BLaER1 treated with 17β-estradiol and CSF1 and Interleukin-3, amounts not matched to agents 10 nM and 100 nM (cell line): ENCODE results near the gene SNX27.
A peak's percentile ranks its signal among the peaks of the same experiment; 100 is the strongest.
"Not testable (repeated sequence)": the region's sequence is repeated elsewhere in the genome, so short reads cannot be mapped to it uniquely, and the experiment has no call there.

Experiments
- H3K27ac ChIP-seq, 11 experiments: shearing (Covaris generic); formaldehyde crosslinking; 2 replicates each; pipeline ENCODE4 v1.8.1; 2022
- H3K27me3 ChIP-seq, 11 experiments: shearing (Covaris generic); formaldehyde crosslinking; 2 replicates each; pipeline ENCODE4 v1.8.1; 2022
- H3K36me3 ChIP-seq, 11 experiments: shearing (Covaris generic); formaldehyde crosslinking; 2 replicates each; pipeline ENCODE4 v1.8.1; 2022
- H3K4me1 ChIP-seq, 10 experiments: shearing (Covaris generic); formaldehyde crosslinking; 2 replicates each; pipeline ENCODE4 v1.8.1; 2022
- H3K4me2 ChIP-seq, 11 experiments: shearing (Covaris generic); formaldehyde crosslinking; 2 replicates each; pipeline ENCODE4 v1.8.1; 2022
- H3K4me3 ChIP-seq, 10 experiments: shearing (Covaris generic); formaldehyde crosslinking; 2 replicates each; pipeline ENCODE4 v1.8.1; 2022
- H3K9ac ChIP-seq, 11 experiments: shearing (Covaris generic); formaldehyde crosslinking; 2 replicates each; pipeline ENCODE4 v1.8.1; 2022
- H3K9me3 ChIP-seq, 11 experiments: shearing (Covaris generic); formaldehyde crosslinking; replicated peaks in 1 of 11; 2 replicates each; pipeline ENCODE4 v1.8.1; 2022
- H4K20me1 ChIP-seq, 11 experiments: shearing (Covaris generic); formaldehyde crosslinking; 2 replicates each; pipeline ENCODE4 v1.8.1; 2022
- Cebpa-rat ChIP-seq, 11 experiments: shearing (Covaris generic); IDR thresholded peaks; 2 replicates each; pipeline ENCODE4 v1.8.1; 2022

The SNX27 gene

GRCh38 chr1:151638074-151638775, 26.4 kb downstream of the SNX27 start:
- no peaks in the 10 kb centered on the region for H3K27me3 ChIP-seq
- peaks cover 5 to 61% (median 19%) of the 10 kb centered on the region in 10 experiments; a peak in 18 of 20 replicates for H3K4me1 ChIP-seq
- no peak overlapping the region for H3K4me3 ChIP-seq
- peak overlapping the region in 3 of 11 experiments; percentile 5 to 26 (median 23); a peak in 4 of 22 replicates for H3K27ac ChIP-seq
- H3K36me3 ChIP-seq: peaks cover 19 to 39% (median 32%) of the 10 kb centered on the region in 11 experiments; a peak in 21 of 22 replicates
- peaks cover 0 to 70% (median 3%) of the 10 kb centered on the region in 11 experiments; a peak in 7 of 22 replicates for H4K20me1 ChIP-seq
- peaks cover 0 to 5% (median 0%) of the 10 kb centered on the region in 11 experiments; a peak in 1 of 22 replicates for H3K9me3 ChIP-seq
- TF ChIP-seq Cebpa-rat (IDR thresholded peaks at IDR 0.05): no peak
- H3K4me2 ChIP-seq: peak overlapping the region in 6 of 11 experiments; percentile 6 to 74 (median 54); a peak in 10 of 22 replicates
- H3K9ac ChIP-seq: no peak overlapping the region

GRCh38 chr1:151638812-151639211, 27.0 kb downstream of the SNX27 start:
- Histone ChIP-seq H3K27ac (0 out of 22 replicates have a peak overlapping the region, but pooled peaks of 1 of the 11 experiments have one; percentile 23), H3K9ac (no peak overlapping the region), H3K4me2 (peak overlapping the region in 3 of 11 experiments; percentile 0 to 74 (median 71); a peak in 4 of 22 replicates), H4K20me1 (peaks cover 0 to 64% (median 0%) of the 10 kb centered on the region in 11 experiments; a peak in 6 of 22 replicates), H3K9me3 (peaks cover 0 to 5% (median 0%) of the 10 kb centered on the region in 11 experiments; a peak in 1 of 22 replicates), H3K4me1 (peaks cover 5 to 61% (median 19%) of the 10 kb centered on the region in 10 experiments; a peak in 18 of 20 replicates), H3K36me3 (peaks cover 22 to 45% (median 33%) of the 10 kb centered on the region in 11 experiments; a peak in 21 of 22 replicates), H3K4me3 (no peak overlapping the region), H3K27me3 (no peaks in the 10 kb centered on the region)
- TF ChIP-seq Cebpa-rat (IDR thresholded peaks at IDR 0.05): no peak

GRCh38 chr1:151639466-151639865, 27.6 kb downstream of the SNX27 start:
- Histone ChIP-seq H3K4me3 (no peak overlapping the region), H3K36me3 (peaks cover 29 to 52% (median 37%) of the 10 kb centered on the region in 11 experiments; a peak in 21 of 22 replicates), H3K9me3 (peaks cover 0 to 6% (median under 1%) of the 10 kb centered on the region in 11 experiments; a peak in 1 of 22 replicates), H4K20me1 (peaks cover 0 to 58% (median 0%) of the 10 kb centered on the region in 11 experiments; a peak in 6 of 22 replicates), H3K4me1 (peaks cover 5 to 56% (median 19%) of the 10 kb centered on the region in 10 experiments; a peak in 18 of 20 replicates), H3K9ac (no peak overlapping the region), H3K27me3 (no peaks in the 10 kb centered on the region), H3K27ac (no peak overlapping the region), H3K4me2 (peak overlapping the region in 7 of 11 experiments; percentile 8 to 54 (median 25); a peak in 8 of 22 replicates)
- no peak for TF ChIP-seq Cebpa-rat (IDR thresholded peaks at IDR 0.05)

GRCh38 chr1:151641229-151641628, 29.4 kb downstream of the SNX27 start:
- peaks cover 5 to 38% (median 19%) of the 10 kb centered on the region in 10 experiments; a peak in 18 of 20 replicates for H3K4me1 ChIP-seq
- H3K27me3 ChIP-seq: no peaks in the 10 kb centered on the region
- peaks cover 0 to 51% (median 0%) of the 10 kb centered on the region in 11 experiments; a peak in 6 of 22 replicates for H4K20me1 ChIP-seq
- no peak overlapping the region for H3K9ac ChIP-seq
- no peak overlapping the region for H3K4me2 ChIP-seq
- no peak overlapping the region for H3K27ac ChIP-seq
- H3K36me3 ChIP-seq: peaks cover 45 to 69% (median 54%) of the 10 kb centered on the region in 11 experiments; a peak in 21 of 22 replicates
- TF ChIP-seq Cebpa-rat (IDR thresholded peaks at IDR 0.05): no peak
- no peak overlapping the region for H3K4me3 ChIP-seq
- peaks cover 0 to 20% (median 12%) of the 10 kb centered on the region in 11 experiments; a peak in 10 of 22 replicates for H3K9me3 ChIP-seq

- H3K4me3 ChIP-seq, H3K4me2 ChIP-seq, H3K27me3 ChIP-seq, H3K9ac ChIP-seq, H3K27ac ChIP-seq: not testable (repeated sequence)
- Histone ChIP-seq H3K4me1 (peaks cover 5 to 20% (median 11%) of the 10 kb centered on the region in 10 experiments; a peak in 18 of 20 replicates), H3K36me3 (peaks cover 52 to 79% (median 61%) of the 10 kb centered on the region in 11 experiments; a peak in 21 of 22 replicates), H3K9me3 (peaks cover 0 to 22% (median 15%) of the 10 kb centered on the region in 11 experiments; a peak in 12 of 22 replicates), H4K20me1 (peaks cover 0 to 40% (median 0%) of the 10 kb centered on the region in 11 experiments; a peak in 4 of 22 replicates)
Observed at GRCh38 chr1:151643085-151643484, 31.2 kb downstream of the SNX27 start.

- no peaks in the 10 kb centered on the region for H3K27me3 ChIP-seq
- peaks cover 0 to 31% (median 0%) of the 10 kb centered on the region in 11 experiments; a peak in 3 of 22 replicates for H4K20me1 ChIP-seq
- H3K4me2 ChIP-seq: no peak overlapping the region
- peaks cover 0 to 28% (median 16%) of the 10 kb centered on the region in 11 experiments; a peak in 12 of 22 replicates for H3K9me3 ChIP-seq
- H3K36me3 ChIP-seq: peaks cover 55 to 83% (median 65%) of the 10 kb centered on the region in 11 experiments; a peak in 21 of 22 replicates
- no peak overlapping the region for H3K9ac ChIP-seq
- TF ChIP-seq Cebpa-rat (IDR thresholded peaks at IDR 0.05): no peak
- H3K4me1 ChIP-seq: peaks cover 5 to 11% (median 9%) of the 10 kb centered on the region in 10 experiments; a peak in 18 of 20 replicates
- no peak overlapping the region for H3K27ac ChIP-seq
- H3K4me3 ChIP-seq: no peak overlapping the region
Observed at GRCh38 chr1:151644001-151644400, 32.2 kb downstream of the SNX27 start.

GRCh38 chr1:151653397-151653796, 41.5 kb downstream of the SNX27 start:
- Histone ChIP-seq H3K4me3 (peak overlapping the region in 5 of 10 experiments; percentile 25 to 62 (median 47); a peak in 6 of 20 replicates), H3K9ac (peak overlapping the region; percentile 73 to 88 (median 82)), H3K36me3 (peaks cover 37 to 61% (median 51%) of the 10 kb centered on the region in 11 experiments), H3K4me2 (peak overlapping the region; percentile 72 to 97 (median 92)), H3K27me3 (no peaks in the 10 kb centered on the region), H3K9me3 (peaks cover 0 to 36% (median 21%) of the 10 kb centered on the region in 11 experiments; a peak in 17 of 22 replicates), H3K27ac (peak overlapping the region; percentile 88 to 99 (median 94)), H4K20me1 (no peaks in the 10 kb centered on the region), H3K4me1 (peaks cover 27 to 59% (median 47%) of the 10 kb centered on the region in 10 experiments)
- peak; percentile 71 to 96 (median 91); a peak in 21 of 22 replicates for TF ChIP-seq Cebpa-rat (IDR thresholded peaks at IDR 0.05)

- Histone ChIP-seq H3K27ac (peak overlapping the region; percentile 88 to 99 (median 94); a peak in 20 of 22 replicates), H3K9ac (peak overlapping the region in 8 of 11 experiments; percentile 19 to 88 (median 84); a peak in 14 of 22 replicates), H3K9me3 (peaks cover 0 to 21% (median 13%) of the 10 kb centered on the region in 11 experiments; a peak in 14 of 22 replicates), H3K4me3 (peak overlapping the region in 1 of 10 experiments; percentile 32; a peak in 1 of 20 replicates), H3K27me3 (no peaks in the 10 kb centered on the region), H3K4me1 (peaks cover 27 to 72% (median 58%) of the 10 kb centered on the region in 10 experiments), H4K20me1 (no peaks in the 10 kb centered on the region), H3K4me2 (peak overlapping the region; percentile 72 to 97 (median 92)), H3K36me3 (peaks cover 39 to 61% (median 52%) of the 10 kb centered on the region in 11 experiments)
- TF ChIP-seq Cebpa-rat (IDR thresholded peaks at IDR 0.05): no peak
Observed at GRCh38 chr1:151655371-151655770, 43.5 kb downstream of the SNX27 start.
